Fibroblast of skin of right biceps (primary cell): Measurements from ENCODE around the gene PPP1R36.
"Not testable (repeated sequence)": the region's sequence is repeated elsewhere in the genome, so short reads cannot be mapped to it uniquely, and the experiment has no call there.

Experiments
- DNase-seq: peaks from one replicate; pipeline ENCODE4 v3.0.0-alpha.2; 2013

Gene PPP1R36

GRCh38 chr14:64549791-64550620, at the start of gene PPP1R36:
Gene PPP1R36, plus strand, starts transcription at chr14:64549961. Its CDS starts 37 bp downstream, at chr14:64549998.
- DNase-seq: peak; percentile 32

GRCh38 chr14:64500088-64500487, 49.7 kb upstream of the PPP1R36 start:
- no peak for DNase-seq

GRCh38 chr14:64501411-64502171, 48.2 kb upstream of the PPP1R36 start:
- peak; percentile 74 for DNase-seq

GRCh38 chr14:64502456-64502855, 47.3 kb upstream of the PPP1R36 start:
- no peak for DNase-seq

GRCh38 chr14:64502887-64503433, 46.8 kb upstream of the PPP1R36 start:
- no peak for DNase-seq

- DNase-seq: peak; percentile 96
These were observed 46.1 kb upstream of the PPP1R36 start, which contains the start of gene ZBTB25 for GRCh38 chr14:64503434-64504309. Gene ZBTB25, minus strand, starts transcription at chr14:64503838. Its CDS starts 13,305 bp downstream, at chr14:64490533.

GRCh38 chr14:64504310-64504896, 45.4 kb upstream of the PPP1R36 start, which contains the start of gene ZBTB1:
Gene ZBTB1, plus strand, starts transcription at chr14:64504770. Its CDS starts 16,735 bp downstream, at chr14:64521505.
- peak; percentile 90 for DNase-seq

- peak; percentile 92 for DNase-seq
These were observed 44.6 kb upstream of the PPP1R36 start for GRCh38 chr14:64504897-64505794.

- DNase-seq: no peak
These were observed 43.0 kb upstream of the PPP1R36 start for GRCh38 chr14:64506721-64507120.

GRCh38 chr14:64507376-64508156, 42.2 kb upstream of the PPP1R36 start:
- DNase-seq: peak; percentile 18

GRCh38 chr14:64508215-64508776, 41.5 kb upstream of the PPP1R36 start:
- no peak for DNase-seq

GRCh38 chr14:64509036-64509435, 40.7 kb upstream of the PPP1R36 start:
- DNase-seq: no peak

GRCh38 chr14:64510825-64511671, 38.7 kb upstream of the PPP1R36 start:
- DNase-seq: peak; percentile 64

GRCh38 chr14:64513271-64513670, 36.5 kb upstream of the PPP1R36 start:
- DNase-seq: no peak

GRCh38 chr14:64515053-64515452, 34.7 kb upstream of the PPP1R36 start:
- DNase-seq: no peak

GRCh38 chr14:64516969-64517368, 32.8 kb upstream of the PPP1R36 start:
- no peak for DNase-seq

GRCh38 chr14:64517667-64518066, 32.1 kb upstream of the PPP1R36 start:
- DNase-seq: not testable (repeated sequence)

GRCh38 chr14:64518229-64518628, 31.5 kb upstream of the PPP1R36 start:
- no peak for DNase-seq

- no peak for DNase-seq
These were observed 29.1 kb upstream of the PPP1R36 start for GRCh38 chr14:64520699-64521098.
